22Rv1 (cell line): Measurements from ENCODE around the gene CENPO.

Experiments used
- H3K27ac ChIP-seq: fragments of 450-650 bp; 2 replicates; pipeline ENCODE4 v1.5.1; 2017
- ZFX ChIP-seq: fragments of 450-650 bp; IDR thresholded peaks from 2 replicates; pipeline ENCODE4 v1.6.1; 2017; ENCODE audit warnings: antibody characterized with exemption, borderline replicate concordance
- TF ChIP-seq, protein P1 (sequence below): fragments of 450-650 bp; IDR thresholded peaks from 2 replicates; pipeline ENCODE4 v1.5.1; 2017; ENCODE audit warnings: mild to moderate bottlenecking

The CENPO gene, protein sequence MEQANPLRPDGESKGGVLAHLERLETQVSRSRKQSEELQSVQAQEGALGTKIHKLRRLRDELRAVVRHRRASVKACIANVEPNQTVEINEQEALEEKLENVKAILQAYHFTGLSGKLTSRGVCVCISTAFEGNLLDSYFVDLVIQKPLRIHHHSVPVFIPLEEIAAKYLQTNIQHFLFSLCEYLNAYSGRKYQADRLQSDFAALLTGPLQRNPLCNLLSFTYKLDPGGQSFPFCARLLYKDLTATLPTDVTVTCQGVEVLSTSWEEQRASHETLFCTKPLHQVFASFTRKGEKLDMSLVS

DNA sequence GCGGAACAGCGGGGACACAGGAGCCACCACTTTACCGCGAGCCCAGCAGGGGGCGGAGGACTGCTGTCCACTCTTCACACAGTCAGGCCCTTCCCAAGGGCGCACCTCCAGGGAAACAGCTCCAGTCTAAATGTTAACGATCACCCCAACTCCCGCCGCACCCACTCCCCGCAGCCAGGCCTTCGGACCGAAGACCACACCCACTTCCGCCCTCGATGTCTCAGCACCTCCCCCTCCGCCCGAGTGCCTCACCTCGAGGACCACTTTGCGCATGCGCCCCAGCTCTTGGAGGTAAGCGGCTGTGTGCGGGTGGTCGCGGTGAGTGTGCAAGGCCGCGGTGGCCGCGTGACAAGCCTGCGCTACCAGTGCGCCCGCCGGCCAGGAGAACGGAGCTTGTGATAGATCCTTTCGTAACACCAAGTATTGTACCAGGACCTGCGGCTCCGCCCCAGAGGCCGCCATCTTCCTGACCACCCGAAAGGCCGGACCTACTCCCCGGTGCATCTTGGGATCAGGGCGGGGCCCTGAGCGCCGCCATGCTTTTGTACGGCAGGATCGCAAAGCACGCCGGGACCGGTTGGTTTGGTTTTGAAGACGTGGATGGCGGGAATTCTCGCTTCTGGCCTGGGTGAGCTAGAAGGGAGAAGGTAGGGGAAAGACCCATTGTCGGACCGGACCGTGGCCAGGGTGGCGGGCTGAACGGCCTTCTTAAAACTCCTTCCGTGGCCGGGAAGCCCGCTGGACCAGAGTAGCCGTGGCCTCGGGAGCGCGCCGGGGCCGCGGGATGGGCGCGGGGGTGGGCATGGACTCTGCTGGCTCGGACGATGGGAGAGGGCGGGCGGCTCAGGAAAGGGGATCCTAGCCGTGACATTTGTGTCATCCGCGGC is at the start of gene CENPO, which contains the start of gene PTRHD1:
TSS of gene CENPO (plus strand) at position 552 of the 887 bp plus-strand sequence. CDS start 495 bp downstream, outside the sequence.
TSS of gene PTRHD1 (minus strand) at position 518 of the 887 bp plus-strand sequence. CDS start at position 504, 14 bp downstream.
- no peak for TF ChIP-seq ZFX
- TF ChIP-seq, protein P1, sequence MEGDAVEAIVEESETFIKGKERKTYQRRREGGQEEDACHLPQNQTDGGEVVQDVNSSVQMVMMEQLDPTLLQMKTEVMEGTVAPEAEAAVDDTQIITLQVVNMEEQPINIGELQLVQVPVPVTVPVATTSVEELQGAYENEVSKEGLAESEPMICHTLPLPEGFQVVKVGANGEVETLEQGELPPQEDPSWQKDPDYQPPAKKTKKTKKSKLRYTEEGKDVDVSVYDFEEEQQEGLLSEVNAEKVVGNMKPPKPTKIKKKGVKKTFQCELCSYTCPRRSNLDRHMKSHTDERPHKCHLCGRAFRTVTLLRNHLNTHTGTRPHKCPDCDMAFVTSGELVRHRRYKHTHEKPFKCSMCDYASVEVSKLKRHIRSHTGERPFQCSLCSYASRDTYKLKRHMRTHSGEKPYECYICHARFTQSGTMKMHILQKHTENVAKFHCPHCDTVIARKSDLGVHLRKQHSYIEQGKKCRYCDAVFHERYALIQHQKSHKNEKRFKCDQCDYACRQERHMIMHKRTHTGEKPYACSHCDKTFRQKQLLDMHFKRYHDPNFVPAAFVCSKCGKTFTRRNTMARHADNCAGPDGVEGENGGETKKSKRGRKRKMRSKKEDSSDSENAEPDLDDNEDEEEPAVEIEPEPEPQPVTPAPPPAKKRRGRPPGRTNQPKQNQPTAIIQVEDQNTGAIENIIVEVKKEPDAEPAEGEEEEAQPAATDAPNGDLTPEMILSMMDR, result peak; percentile 55
- H3K27ac ChIP-seq, result peak within 1 kb of the TSS; percentile 89

DNA sequence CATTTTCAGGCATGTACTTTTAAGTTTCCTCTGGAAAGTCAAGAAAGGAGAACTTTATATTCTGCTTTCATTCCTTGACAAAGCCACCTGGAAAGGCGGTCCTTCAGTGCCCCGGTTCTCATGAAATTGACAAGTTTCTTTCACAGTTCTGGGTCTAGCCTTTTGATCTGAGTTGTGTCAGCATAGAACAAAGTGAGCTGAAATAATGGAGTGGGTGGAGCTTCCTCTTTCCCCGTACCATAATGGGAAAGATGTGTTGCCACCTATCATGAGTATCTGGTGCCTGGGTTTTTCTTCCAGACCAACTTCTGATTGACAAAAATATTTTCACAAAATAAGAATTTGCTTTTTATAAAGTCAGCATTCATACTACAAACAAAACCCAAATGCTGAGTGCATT is 49.3 kb upstream of the CENPO start:
- TF ChIP-seq, protein P1, result no peak
- TF ChIP-seq ZFX, result no peak

DNA sequence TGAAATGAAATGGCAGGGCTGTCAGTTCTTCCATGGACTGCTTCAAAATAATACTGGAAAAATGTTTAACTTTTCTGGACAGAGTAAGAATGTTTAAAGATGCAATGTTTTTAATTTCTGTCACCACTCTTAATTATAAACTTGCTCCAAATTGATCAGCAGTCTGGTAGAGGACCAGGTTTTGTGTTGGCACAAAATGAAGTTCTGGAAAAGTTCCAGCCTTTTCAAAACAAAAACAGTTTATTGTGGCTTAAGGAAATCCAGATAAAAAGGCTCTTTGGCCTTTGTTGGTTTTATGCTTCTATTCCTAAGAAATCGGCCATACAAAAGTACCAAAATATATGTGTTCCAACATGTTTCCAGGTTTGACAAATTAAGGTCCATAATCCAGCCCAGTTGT is 48.9 kb upstream of the CENPO start:
- H3K27ac ChIP-seq, result no peak overlapping the region

More for the DNA sequence above, 49.3 kb upstream of the CENPO start:
- H3K27ac ChIP-seq, result no peak overlapping the region

DNA sequence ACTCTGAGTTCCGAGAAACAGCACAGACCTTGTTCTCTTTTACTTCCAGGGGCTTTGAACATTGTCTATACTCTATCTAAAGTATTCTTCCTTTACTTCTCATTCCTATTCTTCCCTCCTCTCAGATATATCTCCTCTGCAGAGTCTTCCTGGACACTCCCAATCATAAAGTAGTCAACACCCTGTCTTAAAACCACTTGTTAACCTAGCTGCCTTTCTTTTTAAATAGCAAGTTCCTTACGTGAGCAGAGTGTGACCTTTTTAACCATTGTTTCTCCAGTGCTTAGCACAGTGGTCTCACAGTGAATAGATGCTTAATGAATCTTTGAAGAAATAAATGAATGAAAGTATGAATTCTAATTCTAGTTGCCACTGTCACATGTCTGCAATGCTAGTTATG is 47.4 kb upstream of the CENPO start:
- TF ChIP-seq, protein P1, result no peak
- no peak for TF ChIP-seq ZFX
- no peak overlapping the region for H3K27ac ChIP-seq

More for the DNA sequence above, 48.9 kb upstream of the CENPO start:
- no peak for TF ChIP-seq ZFX
- TF ChIP-seq, protein P1, result no peak

DNA sequence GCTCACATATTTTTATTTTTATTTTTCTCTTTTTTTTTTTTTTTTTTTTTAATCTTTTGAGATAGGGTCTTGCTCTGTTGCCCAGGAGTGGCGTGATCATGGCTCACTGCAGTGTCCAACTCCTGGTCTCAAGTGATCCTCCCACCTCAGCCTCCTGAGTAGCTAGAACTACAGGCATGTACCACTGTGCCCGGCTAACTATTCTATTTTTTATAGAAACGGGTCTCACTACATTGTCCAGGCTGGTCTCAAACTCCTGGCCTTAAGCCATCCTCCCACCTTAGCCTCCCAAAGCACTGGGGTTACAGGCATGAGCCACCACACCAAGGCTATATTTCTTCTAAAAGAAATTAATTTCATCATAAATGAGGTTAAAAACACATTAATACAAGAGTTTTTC is 45.9 kb upstream of the CENPO start:
- no peak for TF ChIP-seq ZFX
- TF ChIP-seq, protein P1, result no peak
- no peak overlapping the region for H3K27ac ChIP-seq

DNA sequence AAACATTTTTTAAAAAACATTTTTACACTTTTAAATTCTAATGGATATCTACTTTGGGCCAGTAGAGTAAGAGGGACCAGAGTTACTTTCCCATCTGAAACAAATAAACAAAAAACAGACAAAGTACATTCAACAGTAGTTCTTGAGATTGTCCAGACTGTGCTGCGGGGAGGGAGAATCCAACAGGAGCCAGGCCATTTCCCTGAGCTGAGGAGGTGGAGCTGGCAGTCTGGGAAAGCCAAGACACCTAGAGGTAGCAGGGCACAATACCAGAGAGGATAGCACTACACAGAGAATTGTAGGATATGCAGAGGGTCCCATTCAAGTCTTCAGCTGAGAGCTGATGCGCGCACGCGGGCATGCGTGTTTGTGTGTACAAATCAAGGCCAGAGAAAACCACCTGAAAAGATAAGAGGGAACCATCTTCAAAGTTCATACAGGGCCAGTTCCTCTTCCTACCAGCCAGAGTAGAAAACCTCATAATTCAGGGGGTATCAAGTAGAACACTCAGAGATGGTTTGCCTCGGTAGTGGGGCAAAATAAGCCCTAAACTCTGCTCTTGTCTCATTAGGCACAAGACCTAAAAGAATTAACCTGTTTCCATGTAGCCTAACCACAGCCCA is 44.0 kb upstream of the CENPO start:
- H3K27ac ChIP-seq, result no peak overlapping the region
- TF ChIP-seq, protein P1, result no peak
- TF ChIP-seq ZFX, result no peak
